Smooth muscle cell (in vitro differentiated cells): ENCODE data around the gene NOTCH1. TPM values are rescaled to one million over a fixed set of nuclear protein-coding genes. Genes with fewer than 3 reads are reported as not detected.

Experiments
- DNase-seq: peaks from one replicate; lab custom pipeline; 2025; ENCODE audit not compliant: unreplicated experiment; lab: John Stamatoyannopoulos, UW
- H2AFZ ChIP-seq: fragments of 200-600 bp; sonication (generic); 2 replicates; pipeline ENCODE4 v1.6.0; 2016; ENCODE audit warnings: antibody characterized with exemption, low read depth, mild to moderate bottlenecking
- H3F3A ChIP-seq: fragments of 200-600 bp; sonication (generic); 2 replicates; pipeline ENCODE4 v1.6.0; 2017; ENCODE audit warnings: antibody characterized with exemption, low read depth
- H3K27ac ChIP-seq: fragments of 200-600 bp; sonication (generic); 2 replicates; pipeline ENCODE4 v1.5.1; 2016; ENCODE audit warnings: low read depth, mild to moderate bottlenecking
- H3K27me3 ChIP-seq: fragments of 200-600 bp; sonication (generic); 2 replicates; pipeline ENCODE4 v1.6.1; 2016; ENCODE audit warnings: low read depth, mild to moderate bottlenecking
- H3K36me3 ChIP-seq: fragments of 200-600 bp; sonication (generic); 2 replicates; pipeline ENCODE4 v1.5.1; 2016; ENCODE audit warnings: low read depth
- H3K4me1 ChIP-seq: fragments of 200-600 bp; sonication (generic); 2 replicates; pipeline ENCODE4 v1.5.1; 2016; ENCODE audit warnings: low read depth
- H3K4me2 ChIP-seq: fragments of 200-600 bp; sonication (generic); 2 replicates; pipeline ENCODE4 v1.6.0; 2016; ENCODE audit warnings: mild to moderate bottlenecking
- H3K4me3 ChIP-seq: fragments of 200-600 bp; sonication (generic); 2 replicates; pipeline ENCODE4 v1.5.1; 2016; ENCODE audit warnings: mild to moderate bottlenecking
- H3K79me2 ChIP-seq: fragments of 200-600 bp; sonication (generic); 2 replicates; pipeline ENCODE4 v1.6.0; 2016; ENCODE audit warnings: low read depth, mild to moderate bottlenecking
- H3K9ac ChIP-seq: fragments of 200-600 bp; sonication (generic); 2 replicates; pipeline ENCODE4 v1.6.0; 2016; ENCODE audit warnings: low read depth
- H3K9me3 ChIP-seq: fragments of 200-600 bp; sonication (generic); replicated peaks from 2 replicates; pipeline ENCODE4 v1.5.1; 2016; ENCODE audit warnings: low read depth
- H4K20me1 ChIP-seq: fragments of 200-600 bp; sonication (generic); 2 replicates; pipeline ENCODE4 v1.6.0; 2016; ENCODE audit warnings: low read depth
- WGBS: methylation state at CpG from one replicate; pipeline ENCODE4 v1.1.7; 2016; ENCODE audit warnings: low lambda C conversion rate; 5-methylcytosine and 5-hydroxymethylcytosine counted together
- polyA plus RNA-seq: library from polyadenylated mRNA; unstranded; fragments of >200 nt; fragmentation: Nextera tagmentation; extraction: Ambion mirVana; gene quantifications from 2 replicates; pipeline ENCODE4 v1.2.1, GENCODE V29; 2016
- total RNA-seq: library from RNA; depleted of rRNA; stranded (reverse); fragments of >200 nt; gene quantifications from 2 replicates; pipeline ENCODE4 v1.2.3, GENCODE V29; 2014
- TF ChIP-seq, protein P1 (sequence below): fragments of 200-600 bp; sonication (generic); IDR thresholded peaks from 2 replicates; pipeline ENCODE4 v1.5.1; 2017; ENCODE audit warnings: borderline replicate concordance, mild to moderate bottlenecking, antibody characterized with exemption; ENCODE audit not compliant: insufficient read depth, poor library complexity, severe bottlenecking

The NOTCH1 gene
- total and polyA plus RNA-seq, 2 experiments from 2014 or later, result 7.2 to 13.2 TPM

DNA sequence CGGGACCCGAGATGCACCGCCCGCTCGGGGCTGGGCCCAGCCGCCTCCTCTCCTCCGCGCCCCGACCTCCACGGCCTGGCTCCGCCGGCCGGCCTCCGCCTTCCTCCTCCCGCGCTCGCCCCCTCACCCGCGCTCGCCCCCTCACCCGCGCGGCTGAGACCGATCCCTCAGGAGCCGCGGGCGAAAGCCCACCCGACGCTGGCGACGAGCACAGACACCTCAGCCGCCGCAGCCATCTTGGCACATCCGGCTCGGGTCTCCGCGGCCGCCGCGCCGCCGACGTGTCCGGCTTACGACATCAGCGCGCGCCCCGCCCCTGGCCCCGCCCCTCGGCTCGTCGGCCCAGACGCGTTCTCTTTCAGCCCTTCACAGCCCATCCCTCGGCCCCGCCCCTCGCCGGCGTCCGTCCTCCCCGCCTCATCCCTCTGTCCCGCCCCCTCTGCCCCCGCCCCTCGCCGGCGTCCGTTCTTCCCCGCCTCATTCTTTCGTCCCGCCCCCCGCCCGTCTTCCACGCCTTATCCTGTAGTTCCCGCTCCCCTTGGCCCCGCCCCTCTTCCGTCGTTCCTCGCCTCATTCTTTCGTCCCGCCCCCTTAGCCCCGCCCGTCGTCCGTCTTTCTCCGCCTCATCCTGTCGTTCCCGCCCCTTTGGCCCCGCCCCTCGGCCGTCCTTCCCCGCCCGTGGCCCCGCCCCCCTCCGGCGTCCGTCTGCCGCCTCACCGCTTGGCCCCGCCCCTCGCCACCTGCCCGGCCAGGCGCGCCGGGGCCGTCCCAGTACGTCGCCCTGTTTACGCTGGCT, 62.9 kb downstream of the NOTCH1 start, which contains the start of gene SEC16A:
Gene SEC16A, minus strand, starts transcription at position 248 of the 796 bp plus-strand sequence. CDS start 5,425 bp downstream, outside the sequence.
- Histone ChIP-seq H3K4me2 (peak within 1 kb of the TSS; percentile 95), H3K27me3 (no peaks in the 10 kb centered on the region), H3F3A (no peaks in the 10 kb centered on the region), H4K20me1 (peaks cover 50% of the 10 kb centered on the region), H3K9ac (peak within 1 kb of the TSS; percentile 99), H3K27ac (peak within 1 kb of the TSS; percentile 99), H3K4me3 (peak within 1 kb of the TSS; percentile 97), H3K79me2 (peaks cover 47% of the 10 kb centered on the region), H3K4me1 (peaks cover 12% of the 10 kb centered on the region), H3K36me3 (no peaks in the 10 kb centered on the region), H3K9me3 (no peaks in the 10 kb centered on the region), H2AFZ (peak within 1 kb of the TSS; percentile 82)
- 2% methylated on average over 52 of the region's 109 CpGs for WGBS
- TF ChIP-seq, protein P1, sequence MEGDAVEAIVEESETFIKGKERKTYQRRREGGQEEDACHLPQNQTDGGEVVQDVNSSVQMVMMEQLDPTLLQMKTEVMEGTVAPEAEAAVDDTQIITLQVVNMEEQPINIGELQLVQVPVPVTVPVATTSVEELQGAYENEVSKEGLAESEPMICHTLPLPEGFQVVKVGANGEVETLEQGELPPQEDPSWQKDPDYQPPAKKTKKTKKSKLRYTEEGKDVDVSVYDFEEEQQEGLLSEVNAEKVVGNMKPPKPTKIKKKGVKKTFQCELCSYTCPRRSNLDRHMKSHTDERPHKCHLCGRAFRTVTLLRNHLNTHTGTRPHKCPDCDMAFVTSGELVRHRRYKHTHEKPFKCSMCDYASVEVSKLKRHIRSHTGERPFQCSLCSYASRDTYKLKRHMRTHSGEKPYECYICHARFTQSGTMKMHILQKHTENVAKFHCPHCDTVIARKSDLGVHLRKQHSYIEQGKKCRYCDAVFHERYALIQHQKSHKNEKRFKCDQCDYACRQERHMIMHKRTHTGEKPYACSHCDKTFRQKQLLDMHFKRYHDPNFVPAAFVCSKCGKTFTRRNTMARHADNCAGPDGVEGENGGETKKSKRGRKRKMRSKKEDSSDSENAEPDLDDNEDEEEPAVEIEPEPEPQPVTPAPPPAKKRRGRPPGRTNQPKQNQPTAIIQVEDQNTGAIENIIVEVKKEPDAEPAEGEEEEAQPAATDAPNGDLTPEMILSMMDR, result no peak
- DNase-seq, result peak; percentile 99

DNA sequence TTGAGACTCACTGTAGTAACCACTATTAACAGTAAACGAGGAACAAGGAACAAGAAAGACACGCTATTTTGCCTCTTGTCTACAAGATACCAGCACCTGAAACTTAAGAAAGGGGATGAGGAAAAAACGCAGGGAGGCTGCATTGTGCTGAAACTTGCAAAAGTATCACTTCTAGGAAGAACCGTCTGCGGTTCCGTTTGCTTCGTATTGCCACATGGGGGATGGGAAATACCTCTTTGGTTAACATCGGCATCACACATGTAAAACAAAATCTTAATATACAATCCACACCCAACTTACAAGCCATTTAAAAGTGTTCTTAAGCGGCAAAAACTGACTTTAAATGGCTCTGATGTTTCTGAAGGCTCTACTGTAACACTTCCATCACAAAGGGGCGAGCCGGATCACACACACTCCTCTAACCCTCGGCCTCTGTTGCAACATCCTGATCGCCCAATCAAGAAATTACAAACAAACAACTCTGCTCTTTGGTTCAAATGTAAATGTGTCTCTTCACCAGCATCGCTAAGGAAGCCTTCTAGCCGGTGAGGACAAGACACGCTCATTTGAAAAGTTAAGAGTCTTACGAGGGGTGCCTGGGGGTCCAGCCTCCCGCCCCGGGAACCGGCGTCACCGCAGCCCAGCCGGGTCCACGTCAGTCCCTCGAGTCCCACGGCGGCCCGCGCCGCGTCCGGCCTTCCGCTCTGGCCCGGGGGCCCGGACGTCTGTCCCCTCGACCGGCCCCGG, 63.6 kb downstream of the NOTCH1 start:
- WGBS, result 2% methylated on average over 38 of the region's 39 CpGs
- no peaks in the 10 kb centered on the region for H3K27me3 ChIP-seq
- H3K79me2 ChIP-seq, result peaks cover 55% of the 10 kb centered on the region
- H3K9ac ChIP-seq, result peak overlapping the region; percentile 99
- peaks cover 12% of the 10 kb centered on the region for H3K4me1 ChIP-seq
- peaks cover 57% of the 10 kb centered on the region for H4K20me1 ChIP-seq
- no peaks in the 10 kb centered on the region for H3K9me3 ChIP-seq
- H3K27ac ChIP-seq, result peak overlapping the region; percentile 99
- H3K4me3 ChIP-seq, result peak overlapping the region; percentile 97
- H2AFZ ChIP-seq, result no peak overlapping the region
- H3K36me3 ChIP-seq, result no peaks in the 10 kb centered on the region
- TF ChIP-seq, protein P1, result no peak
- H3F3A ChIP-seq, result no peaks in the 10 kb centered on the region
- no peak for DNase-seq
- H3K4me2 ChIP-seq, result peak overlapping the region; percentile 95

DNA sequence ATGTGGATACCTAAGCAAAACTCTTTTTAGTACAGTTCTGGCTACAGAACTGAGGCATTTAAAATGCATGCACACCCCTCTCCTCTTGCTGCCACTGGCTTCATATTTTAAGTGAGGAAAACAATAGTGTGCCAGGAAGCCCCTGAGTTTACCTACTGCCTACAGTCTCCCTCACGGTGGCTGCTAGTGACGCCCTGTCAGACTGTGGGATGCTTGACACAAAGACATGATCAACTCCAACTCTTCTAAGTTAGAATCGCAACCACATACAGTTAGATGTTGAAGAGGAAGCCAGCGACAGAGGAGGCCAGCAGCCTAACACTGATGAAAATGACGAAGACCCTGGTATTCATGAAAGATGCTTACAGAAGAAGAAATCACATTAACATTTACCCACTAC, 64.3 kb downstream of the NOTCH1 start:
- H3K4me1 ChIP-seq, result peaks cover 12% of the 10 kb centered on the region
- no peak for DNase-seq
- H2AFZ ChIP-seq, result no peak overlapping the region
- H3K27ac ChIP-seq, result peak overlapping the region; percentile 99
- H3K79me2 ChIP-seq, result peaks cover 60% of the 10 kb centered on the region
- H3K4me3 ChIP-seq, result peak overlapping the region; percentile 97
- TF ChIP-seq, protein P1, result no peak
- H3K36me3 ChIP-seq, result no peaks in the 10 kb centered on the region
- H4K20me1 ChIP-seq, result peaks cover 64% of the 10 kb centered on the region
- 36% methylated on average over 5 of the region's 5 CpGs for WGBS
- H3K4me2 ChIP-seq, result peak overlapping the region; percentile 95
- H3K9me3 ChIP-seq, result no peaks in the 10 kb centered on the region
- H3K9ac ChIP-seq, result peak overlapping the region; percentile 99
- no peaks in the 10 kb centered on the region for H3K27me3 ChIP-seq
- no peaks in the 10 kb centered on the region for H3F3A ChIP-seq
